GM11168 (cell line): Measurements from ENCODE around the gene UBN1.
"Not testable (repeated sequence)": the region's sequence is repeated elsewhere in the genome, so short reads cannot be mapped to it uniquely, and the experiment has no call there.

Source experiments
- in situ Hi-C: fragments of 300-500 bp; cut with MboI; formaldehyde crosslinking; loops from one replicate; pipeline ENCODE4 v1.12.0; 2022; ENCODE audit warnings: low sequenced_read_pairs; ENCODE audit not compliant: unreplicated experiment

Gene UBN1

DNA sequence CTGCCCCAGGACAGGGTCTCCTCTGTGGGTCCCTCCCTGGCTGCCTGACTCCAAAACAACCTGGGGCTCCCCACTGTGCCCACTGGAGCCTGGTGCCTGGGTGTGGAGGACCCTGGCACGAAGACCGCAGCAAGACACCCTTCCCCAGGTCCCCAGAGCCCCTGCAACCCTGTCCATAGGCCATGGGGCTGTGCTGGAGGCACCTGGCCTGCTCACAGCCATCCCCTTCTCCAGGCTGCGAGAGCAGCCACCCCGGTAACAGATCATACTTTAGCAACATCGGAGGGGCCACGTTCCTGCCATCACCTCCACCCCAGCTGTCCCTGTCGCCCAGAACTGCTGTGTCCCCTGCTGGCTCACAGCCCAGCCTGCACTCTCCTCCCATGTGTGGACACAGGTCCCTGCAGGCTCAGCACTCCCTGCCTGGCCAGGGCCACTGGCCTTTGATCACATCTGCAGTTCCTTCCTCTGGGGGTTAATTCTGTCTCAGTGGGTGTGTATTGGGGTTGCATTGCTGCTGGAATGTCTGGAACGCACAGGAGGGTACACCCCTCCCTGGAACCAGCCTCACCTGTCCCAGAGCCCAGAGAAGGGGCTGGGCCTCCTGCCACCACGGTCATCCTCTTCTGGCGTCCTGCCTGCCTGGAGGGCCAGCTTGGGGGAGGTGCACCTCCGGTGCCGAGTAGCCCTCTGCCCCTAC is 77.5 kb downstream of the UBN1 start:
- in situ Hi-C loops = no loop called here

- in situ Hi-C loops = no loop called here
Observed at GRCh38 chr16:4925293-4925607, 78.0 kb downstream of the UBN1 start.

DNA sequence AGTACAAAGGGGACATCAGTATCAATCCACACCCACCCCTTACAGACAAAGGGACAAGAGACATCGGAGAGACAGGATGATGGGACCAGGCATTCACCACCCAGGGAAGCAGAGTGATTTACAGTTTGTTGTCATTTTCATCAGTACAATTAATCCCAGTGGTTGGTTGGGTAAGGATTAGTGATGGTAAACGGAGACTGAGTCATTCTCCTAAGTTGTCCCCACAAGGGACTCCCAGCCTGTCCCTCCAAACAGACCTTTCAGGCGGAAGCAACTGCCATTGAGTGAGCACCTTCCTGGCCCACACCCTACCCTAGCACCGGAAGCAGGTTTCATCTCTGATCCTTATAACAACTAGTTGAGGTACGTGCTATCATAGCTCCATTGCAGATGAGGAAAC is 78.5 kb downstream of the UBN1 start:
- in situ Hi-C loops = no loop called here

- in situ Hi-C loops = no loop called here
Observed at GRCh38 chr16:4926928-4927327, 79.6 kb downstream of the UBN1 start.

DNA sequence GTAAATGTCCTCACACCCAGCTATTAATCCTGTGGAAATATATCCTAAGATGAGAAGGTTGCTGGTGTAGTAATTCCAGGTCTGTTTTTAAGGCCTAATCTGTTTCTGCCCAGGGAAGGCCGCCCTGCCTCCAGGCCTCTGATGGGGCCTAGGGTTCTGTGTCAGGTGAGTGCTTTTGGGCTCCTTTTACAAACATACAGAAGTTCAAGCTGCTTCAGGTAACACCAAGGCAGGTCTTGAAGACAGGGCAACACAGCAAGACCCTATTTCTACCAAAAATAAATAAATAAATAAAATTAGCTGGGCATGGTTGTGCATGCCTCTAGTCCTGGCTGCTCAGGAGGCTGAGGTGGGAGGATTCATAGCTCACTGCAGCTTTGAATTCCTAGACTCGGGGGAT is 80.4 kb downstream of the UBN1 start:
- in situ Hi-C loops = no loop called here

- in situ Hi-C loops = no loop called here
Observed at GRCh38 chr16:4928227-4928626, 80.9 kb downstream of the UBN1 start.

DNA sequence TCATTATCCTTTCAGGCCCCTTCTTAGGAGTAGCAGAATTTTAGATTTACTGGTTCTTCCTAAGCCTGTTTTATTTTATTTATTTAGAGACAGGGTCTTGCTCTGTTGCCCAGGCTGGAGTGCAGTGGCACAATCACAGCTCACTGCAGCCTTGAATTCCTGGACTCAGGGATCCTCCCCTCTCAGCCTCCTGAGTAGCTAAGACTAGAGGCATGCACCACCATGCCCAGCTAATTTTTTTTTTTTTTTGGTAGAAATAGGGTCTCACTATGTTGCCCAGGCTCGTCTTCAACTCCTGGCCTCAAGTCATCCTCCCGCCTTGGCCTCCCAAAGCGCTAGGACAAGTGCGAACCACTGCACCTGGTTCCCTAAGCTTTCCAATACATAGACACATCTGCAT is 82.3 kb downstream of the UBN1 start:
- in situ Hi-C loops = not testable (repeated sequence)

- in situ Hi-C loops = no loop called here
Observed at GRCh38 chr16:4931381-4931780, 84.1 kb downstream of the UBN1 start.
